ENCODE results near the gene PARN.

GRCh38 chr16:14420721-14421488 is 209.2 kb downstream of the PARN start:
- TF ChIP-seq E2F1 (CRISPR knock-in tag; IDR thresholded peaks at IDR 0.05) = no peak
- TF ChIP-seq CREM (CRISPR knock-in tag; IDR thresholded peaks at IDR 0.05) = no peak
- TF ChIP-seq CTCF (IDR thresholded peaks at IDR 0.05) = no peak
- TF ChIP-seq PRRX2 (CRISPR knock-in tag; IDR thresholded peaks at IDR 0.05) = no peak

Measured in WTC11 (cell line).